ENCODE data around the gene GJC1. TPM values are rescaled to one million over a fixed set of nuclear protein-coding genes. Genes with fewer than 3 reads are reported as not detected.

The GJC1 gene
- 0.53 TPM for total RNA-seq

- ATAC-seq (peak; percentile 57), DNase-seq (ENCODE audit: low spot score) (no peak)
These were observed at the start of gene GJC1 for GRCh38 chr17:44829523-44830358. Gene GJC1 (minus strand): TSS chr17:44830287. CDS start chr17:44805817, 24,470 bp downstream.

- ATAC-seq (no peak), DNase-seq (ENCODE audit: low spot score) (no peak)
These were observed 49.3 kb upstream of the GJC1 start for GRCh38 chr17:44879376-44879775.

DNA sequence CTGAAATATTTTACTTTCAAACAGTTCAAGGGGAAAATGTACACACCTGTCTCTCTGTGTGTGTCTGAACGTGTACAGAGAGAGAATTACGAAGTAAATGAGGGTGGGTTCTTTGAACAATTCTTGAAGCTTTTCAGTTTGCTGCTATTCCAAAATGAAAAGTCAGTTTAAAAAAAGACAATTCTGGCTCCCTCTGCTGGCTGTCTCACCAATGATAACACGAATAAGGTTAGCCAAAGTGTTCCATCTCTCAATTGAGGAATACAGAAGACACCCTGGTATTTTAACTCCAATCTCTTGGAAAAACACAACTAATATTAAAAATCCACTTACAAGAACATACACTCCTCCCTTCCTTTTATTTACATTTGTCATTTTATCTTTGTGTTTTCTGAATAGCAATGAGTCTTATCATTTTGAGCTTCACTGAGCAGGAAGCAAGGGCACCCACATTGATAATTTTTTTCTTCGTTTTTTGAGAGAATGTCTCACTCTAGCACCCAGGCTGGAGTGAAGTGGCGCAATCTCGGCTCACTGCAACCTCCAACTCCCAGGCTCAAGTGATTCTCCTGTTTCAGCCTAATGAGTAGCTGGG, 48.6 kb upstream of the GJC1 start:
- peak; percentile 66 for ATAC-seq
- DNase-seq (ENCODE audit: low spot score) = no peak

DNA sequence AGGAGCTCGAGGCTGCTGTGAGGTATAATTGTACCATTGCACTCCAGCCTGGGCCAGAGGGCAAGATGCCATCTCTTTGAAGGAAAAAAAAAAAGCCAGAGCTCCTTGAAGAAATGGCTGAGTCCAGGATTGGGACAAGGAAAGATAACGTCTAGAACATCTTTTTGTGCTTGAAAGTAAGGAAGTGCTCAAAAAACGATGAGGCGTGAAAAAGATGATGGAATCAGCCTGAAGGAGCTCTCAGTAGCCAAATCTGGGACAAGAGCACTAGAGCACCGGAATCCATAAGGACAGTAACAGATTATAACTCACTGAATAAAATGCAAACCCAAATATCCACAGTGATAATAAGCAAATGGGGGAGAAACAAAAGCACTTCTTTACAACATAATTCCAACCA, 47.0 kb upstream of the GJC1 start:
- ATAC-seq = no peak
- DNase-seq (ENCODE audit: low spot score) = no peak

- ATAC-seq (no peak), DNase-seq (ENCODE audit: low spot score) (no peak)
These were observed 45.7 kb upstream of the GJC1 start for GRCh38 chr17:44875761-44876160.

- DNase-seq (ENCODE audit: low spot score) = no peak
These were observed 42.2 kb upstream of the GJC1 start for GRCh38 chr17:44872131-44872768.

DNA sequence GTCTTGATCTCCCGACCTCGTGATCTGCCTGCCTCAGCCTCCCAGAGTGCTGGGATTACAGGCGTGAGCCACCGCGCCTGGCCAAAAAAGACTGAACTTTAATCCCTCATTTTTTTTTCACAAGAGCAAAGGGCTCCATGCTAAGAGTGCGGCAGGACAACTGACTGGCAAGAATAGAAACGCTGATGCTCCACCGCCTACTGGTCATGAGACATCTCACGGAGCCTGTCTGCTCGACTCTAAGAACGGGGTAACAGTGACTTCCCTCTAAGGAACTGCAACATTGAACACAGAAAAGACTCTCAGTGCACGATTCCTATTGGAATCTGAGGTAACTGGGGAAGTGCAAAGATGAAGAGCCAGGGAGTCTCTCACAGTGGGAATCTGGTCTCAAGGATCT, 41.5 kb upstream of the GJC1 start:
- ATAC-seq = no peak
- DNase-seq (ENCODE audit: low spot score) = no peak

More at GRCh38 chr17:44872131-44872768, 42.2 kb upstream of the GJC1 start:
- ATAC-seq = peak; percentile 48

DNA sequence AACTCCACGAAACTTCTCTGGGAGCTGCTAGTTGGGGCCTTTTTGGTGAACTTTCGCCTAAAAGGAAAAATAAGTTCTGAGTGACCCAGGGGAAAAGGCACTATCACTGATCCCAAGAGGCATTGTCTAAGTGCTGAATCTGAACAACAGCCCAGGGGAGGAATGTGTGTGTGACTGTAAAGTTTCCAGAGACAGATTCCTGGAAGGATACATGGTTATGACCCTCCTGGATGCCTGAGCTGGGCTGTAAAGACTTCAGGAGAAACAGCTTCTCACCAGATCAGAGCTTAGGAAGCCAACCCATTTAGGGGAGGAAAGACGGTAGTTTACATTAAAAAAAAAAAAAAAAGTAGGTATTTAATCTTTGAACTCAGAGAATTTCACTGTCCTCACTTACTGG, 37.8 kb upstream of the GJC1 start:
- no peak for DNase-seq (ENCODE audit: low spot score)
- ATAC-seq = no peak

DNA sequence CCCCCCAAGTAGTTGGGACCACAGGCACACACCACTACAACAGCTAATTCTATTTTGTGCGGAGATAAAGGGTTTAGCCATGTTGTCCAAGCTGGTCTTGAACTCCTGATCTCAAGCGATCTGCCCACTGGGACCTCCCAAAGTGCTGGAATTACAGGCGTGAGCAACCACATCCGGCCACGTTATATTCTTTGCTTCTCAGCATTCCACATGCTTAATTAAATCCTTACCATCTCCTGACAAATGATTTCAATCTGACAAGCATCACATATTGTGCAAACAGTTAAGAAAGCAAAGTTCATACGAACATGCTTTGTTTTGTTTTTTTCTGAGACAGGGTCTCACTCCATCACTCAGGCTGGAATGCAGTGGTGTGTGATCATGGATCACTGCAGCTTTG, 35.8 kb upstream of the GJC1 start:
- DNase-seq (ENCODE audit: low spot score) (no peak), ATAC-seq (no peak)

GRCh38 chr17:44865231-44865660, 35.2 kb upstream of the GJC1 start:
- ATAC-seq = peak; percentile 94
- peak; percentile 59 for DNase-seq (ENCODE audit: low spot score)

DNA sequence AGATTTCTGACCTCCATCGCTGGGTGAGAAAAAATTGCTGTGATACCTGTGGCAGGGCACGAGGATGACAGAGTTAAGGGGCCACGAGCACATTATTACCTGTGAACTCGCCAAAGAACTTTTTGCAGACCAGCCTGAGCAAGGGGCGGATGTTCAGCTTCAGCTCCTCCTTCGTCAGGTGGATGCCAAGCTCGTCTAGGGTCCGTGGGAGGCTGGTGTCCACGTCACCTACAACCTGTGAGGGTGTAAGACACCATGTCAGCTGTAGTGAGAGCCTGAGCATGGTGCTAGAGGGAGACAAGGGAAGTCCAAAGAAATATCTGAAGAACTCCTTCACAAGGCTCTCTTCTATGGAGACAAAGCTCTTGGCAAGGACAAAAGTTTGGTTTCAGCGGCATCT, 34.7 kb upstream of the GJC1 start:
- ATAC-seq = peak; percentile 15
- DNase-seq (ENCODE audit: low spot score) = no peak

DNA sequence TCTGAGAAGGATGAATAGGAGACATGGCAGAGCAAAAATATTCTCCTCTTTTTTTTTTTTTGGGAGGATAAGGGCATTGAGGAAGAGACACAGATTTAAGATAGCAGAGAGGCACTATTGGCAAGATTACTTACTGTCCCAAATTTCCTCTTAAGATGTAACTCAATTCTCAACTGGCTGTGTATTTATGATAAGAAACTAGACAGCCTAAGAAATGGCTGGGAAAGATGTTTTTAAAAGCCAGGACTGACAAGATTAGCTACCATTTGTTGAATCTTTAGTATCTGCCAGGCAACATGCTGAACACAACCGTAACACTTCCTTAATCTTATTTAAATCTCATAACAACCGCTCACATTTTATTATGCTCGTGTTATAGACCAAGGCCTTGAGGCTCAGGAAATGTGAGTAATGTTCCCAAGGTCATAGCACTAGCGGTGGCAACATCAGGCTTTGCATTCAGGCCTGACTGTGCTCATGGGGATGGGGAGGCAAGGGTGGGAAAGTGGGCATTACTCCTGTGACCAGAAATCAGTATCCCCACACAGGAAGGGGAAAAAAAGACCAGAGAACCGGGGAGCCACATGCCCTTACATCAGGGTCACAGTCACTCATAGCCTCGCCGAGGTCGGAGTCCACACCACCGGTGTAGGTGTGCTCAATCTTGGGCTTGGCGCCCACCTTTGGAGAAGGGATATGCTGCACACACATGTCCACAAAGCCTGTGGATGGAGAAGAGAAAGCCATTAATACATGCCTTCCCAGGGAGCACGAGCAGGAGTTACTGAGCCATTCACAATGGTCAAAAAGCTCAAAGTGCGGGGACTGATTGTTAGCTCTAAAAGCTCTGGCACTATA, 33.2 kb upstream of the GJC1 start:
- ATAC-seq = no peak
- DNase-seq (ENCODE audit: low spot score) = no peak

DNA sequence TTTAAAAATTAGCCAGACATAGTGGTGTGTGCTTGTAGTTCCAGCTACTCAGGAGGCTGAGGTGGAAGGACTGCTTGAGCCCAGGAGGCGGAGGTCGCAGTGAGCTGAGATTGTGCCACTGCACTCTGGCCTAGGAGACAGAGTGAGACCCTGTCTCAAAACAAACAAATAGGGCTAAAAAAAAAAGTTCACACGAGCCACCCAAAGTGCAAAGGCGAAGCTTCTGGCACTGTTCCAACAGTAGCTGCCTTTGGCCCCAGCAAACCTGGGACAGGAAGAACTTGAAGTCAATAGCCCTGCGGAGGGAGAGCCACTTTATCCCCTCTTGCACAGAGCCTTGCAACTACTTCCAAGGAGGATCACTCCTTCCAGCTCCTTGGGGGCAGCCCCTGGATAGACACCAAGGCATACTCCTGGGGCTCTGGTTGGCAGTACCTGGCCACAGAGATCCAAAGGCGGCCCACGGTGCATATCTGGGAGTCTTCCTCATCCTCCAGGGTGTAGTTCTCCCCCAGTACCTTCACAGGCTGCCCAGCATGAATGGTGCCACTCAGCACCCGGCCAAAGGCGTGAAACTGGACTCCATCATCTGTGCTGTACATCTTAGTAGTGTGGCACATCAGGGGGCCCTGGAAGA, 32.3 kb upstream of the GJC1 start:
- peak; percentile 47 for ATAC-seq
- no peak for DNase-seq (ENCODE audit: low spot score)

GRCh38 chr17:44859701-44860100, 29.6 kb upstream of the GJC1 start:
- no peak for ATAC-seq
- DNase-seq (ENCODE audit: low spot score) = no peak

- DNase-seq (ENCODE audit: low spot score) (no peak), ATAC-seq (no peak)
These were observed 24.1 kb upstream of the GJC1 start for GRCh38 chr17:44854192-44854591.

DNA sequence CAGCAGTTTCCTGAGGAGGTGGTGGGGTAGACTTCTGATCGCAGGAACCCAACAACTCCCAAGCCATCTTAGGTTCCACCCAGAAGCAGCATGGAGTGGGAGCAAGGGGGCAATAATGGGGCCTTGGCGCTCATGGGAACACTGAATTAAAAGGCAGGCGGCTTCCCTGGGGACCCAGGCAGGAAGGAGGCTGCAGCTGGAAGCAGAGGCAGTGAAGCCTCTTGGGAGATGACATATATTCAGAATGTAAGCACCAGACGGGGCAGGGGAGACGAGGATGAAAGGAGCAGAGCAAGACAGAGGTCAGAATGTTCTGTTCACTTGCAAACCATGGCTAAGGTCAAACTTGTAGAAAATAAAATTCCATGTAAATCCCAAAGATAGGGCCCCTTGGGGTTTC, 20.5 kb upstream of the GJC1 start:
- ATAC-seq = no peak
- no peak for DNase-seq (ENCODE audit: low spot score)

GRCh38 chr17:44850025-44850424, 19.9 kb upstream of the GJC1 start:
- no peak for ATAC-seq

DNA sequence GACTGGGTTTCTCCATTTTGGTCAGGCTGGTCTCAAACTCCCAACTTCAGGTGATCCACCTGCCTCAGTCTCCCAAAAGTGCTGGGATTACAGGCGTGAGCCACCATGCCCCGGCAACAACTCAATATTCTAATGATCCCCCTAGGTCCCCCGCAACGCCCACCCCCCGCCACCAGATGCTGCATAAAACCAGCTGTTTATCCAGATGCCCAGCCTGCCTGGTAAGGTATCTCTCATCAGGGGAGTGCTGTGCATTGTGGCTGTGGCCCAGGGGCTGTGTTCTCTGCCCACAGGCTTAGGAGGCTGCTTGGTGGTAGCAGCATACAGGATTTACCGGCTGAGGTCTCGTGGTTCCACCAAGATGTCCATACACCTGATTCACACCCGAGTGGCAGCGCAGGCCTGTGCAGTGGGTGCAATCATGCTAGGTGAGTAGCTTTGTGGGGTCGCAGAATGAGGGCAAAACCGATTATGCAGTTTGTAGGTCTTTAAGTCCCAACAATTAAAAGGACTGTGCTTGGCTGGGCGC, 18.9 kb upstream of the GJC1 start:
- DNase-seq (ENCODE audit: low spot score) = no peak
- no peak for ATAC-seq

More at GRCh38 chr17:44850025-44850424, 19.9 kb upstream of the GJC1 start:
- DNase-seq (ENCODE audit: low spot score) = no peak

DNA sequence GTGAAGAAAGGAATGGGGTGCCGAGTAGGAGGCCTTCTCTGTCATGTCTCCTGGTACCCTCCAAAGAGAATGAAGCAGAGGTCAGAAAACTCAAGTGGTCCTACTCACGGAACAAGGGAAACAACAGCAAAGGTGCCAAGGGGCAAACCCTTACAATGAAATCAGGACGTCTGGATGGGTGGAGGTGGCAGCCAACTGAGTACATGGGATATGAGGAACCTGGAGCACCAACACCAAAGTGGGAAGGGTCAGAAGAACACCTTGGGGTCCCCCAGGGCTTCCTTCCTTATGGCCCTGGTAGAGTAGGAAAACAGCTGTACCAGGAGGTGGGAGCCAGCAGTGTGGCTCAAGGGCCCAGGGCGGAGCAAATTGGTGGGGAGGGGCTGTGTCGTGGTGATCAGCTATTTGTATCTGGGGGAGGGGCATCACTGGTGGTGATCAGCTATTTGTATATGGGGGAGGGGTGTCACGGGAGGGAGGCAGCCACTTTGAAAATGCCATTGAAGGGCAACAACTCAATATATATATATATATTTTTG, 18.2 kb upstream of the GJC1 start:
- ATAC-seq (no peak), DNase-seq (ENCODE audit: low spot score) (no peak)

- DNase-seq (ENCODE audit: low spot score) = no peak
- ATAC-seq = no peak
These were observed 17.5 kb upstream of the GJC1 start, which contains the start of gene HIGD1B for GRCh38 chr17:44847586-44847985. Gene HIGD1B (plus strand): TSS chr17:44847883. CDS start chr17:44848153, 270 bp downstream.
